Liver (tissue), 3 donors: ENCODE data around the gene RANBP6.
"Not testable (repeated sequence)": the region's sequence is repeated elsewhere in the genome, so short reads cannot be mapped to it uniquely, and the experiment has no call there.

ENCODE experiments used
- CTCF ChIP-seq: fragments of 150-350 bp; IDR thresholded peaks from 2 replicates; pipeline ENCODE4 v1.5.1; 2017; ENCODE audit warnings: improper control_type of control experiment, low read depth, low read length; ENCODE audit not compliant: missing input control
- FOXA1 ChIP-seq: IDR thresholded peaks from 2 replicates; pipeline ENCODE4 v1.6.1; 2016; ENCODE audit warnings: antibody characterized with exemption
- RAD21 ChIP-seq, 2 donors: IDR thresholded peaks; 2 replicates each; pipeline ENCODE4 v1.6.1; 2016; ENCODE audit warnings: antibody characterized with exemption in 2 of 2, mild to moderate bottlenecking in 2 of 2
- REST ChIP-seq: IDR thresholded peaks from 2 replicates; pipeline ENCODE4 v1.6.1; 2016; ENCODE audit warnings: antibody characterized with exemption, mild to moderate bottlenecking
- donor health status: healthy.
- donor health status: healthy.

GRCh38 chr9:6063146-6063545, 47.7 kb upstream of the RANBP6 start:
- TF ChIP-seq CTCF; FOXA1; REST; RAD21 (IDR thresholded peaks at IDR 0.05): not testable (repeated sequence)
